Astrocyte of the spinal cord (primary cell): ENCODE results near the gene MGAT5.

Experiments used
- DNase-seq: peaks from one replicate; pipeline ENCODE4 v3.0.0; 2011; ENCODE audit warnings: low read depth, low spot score
- H3K4me3 ChIP-seq: 2 replicates; pipeline ENCODE4 v1.5.1; 2011; ENCODE audit warnings: low read depth, mild to moderate bottlenecking, low read length, moderate library complexity
- in situ Hi-C: cut with HindIII; loops from 2 replicates; pipeline ENCODE4 v1.10.0; 2017; ENCODE audit warnings: low sequenced_read_pairs
- TF ChIP-seq, protein P1 (sequence below): IDR thresholded peaks from 2 replicates; pipeline ENCODE4 v1.5.1; 2012; ENCODE audit warnings: low read depth, mild to moderate bottlenecking, low read length, inconsistent platforms

The MGAT5 gene

DNA sequence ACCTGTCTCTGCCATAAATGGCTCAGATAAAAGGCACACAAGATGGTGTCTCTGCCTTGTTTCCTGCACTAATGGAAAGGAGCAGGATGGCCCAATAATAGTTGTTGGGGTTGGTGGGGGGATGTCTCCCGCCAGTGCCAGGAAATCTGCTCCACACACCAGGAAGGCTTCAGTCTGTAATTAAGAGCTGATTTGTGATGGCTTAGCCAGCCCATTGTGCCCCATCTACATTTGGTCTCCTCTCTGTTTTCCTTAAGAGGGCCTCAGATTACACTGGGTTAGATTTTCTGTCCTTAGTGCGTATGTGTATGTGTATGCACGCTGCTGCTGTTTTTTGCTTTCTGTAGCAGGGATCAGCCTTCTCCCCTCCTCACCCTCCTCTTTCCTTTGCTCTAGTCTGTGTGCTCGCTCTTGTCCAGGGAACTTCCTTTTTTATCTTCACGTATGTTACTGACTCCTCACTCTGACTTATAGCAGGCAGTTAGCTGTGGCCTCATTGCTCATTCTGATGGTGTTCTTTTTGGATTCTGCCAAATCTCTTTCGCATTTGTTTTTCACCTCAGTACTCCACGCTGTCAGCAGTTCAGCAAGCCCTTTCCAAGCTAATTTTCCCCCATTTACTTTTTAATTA lies 33.4 kb upstream of the MGAT5 start:
- DNase-seq: no peak
- TF ChIP-seq, protein P1, sequence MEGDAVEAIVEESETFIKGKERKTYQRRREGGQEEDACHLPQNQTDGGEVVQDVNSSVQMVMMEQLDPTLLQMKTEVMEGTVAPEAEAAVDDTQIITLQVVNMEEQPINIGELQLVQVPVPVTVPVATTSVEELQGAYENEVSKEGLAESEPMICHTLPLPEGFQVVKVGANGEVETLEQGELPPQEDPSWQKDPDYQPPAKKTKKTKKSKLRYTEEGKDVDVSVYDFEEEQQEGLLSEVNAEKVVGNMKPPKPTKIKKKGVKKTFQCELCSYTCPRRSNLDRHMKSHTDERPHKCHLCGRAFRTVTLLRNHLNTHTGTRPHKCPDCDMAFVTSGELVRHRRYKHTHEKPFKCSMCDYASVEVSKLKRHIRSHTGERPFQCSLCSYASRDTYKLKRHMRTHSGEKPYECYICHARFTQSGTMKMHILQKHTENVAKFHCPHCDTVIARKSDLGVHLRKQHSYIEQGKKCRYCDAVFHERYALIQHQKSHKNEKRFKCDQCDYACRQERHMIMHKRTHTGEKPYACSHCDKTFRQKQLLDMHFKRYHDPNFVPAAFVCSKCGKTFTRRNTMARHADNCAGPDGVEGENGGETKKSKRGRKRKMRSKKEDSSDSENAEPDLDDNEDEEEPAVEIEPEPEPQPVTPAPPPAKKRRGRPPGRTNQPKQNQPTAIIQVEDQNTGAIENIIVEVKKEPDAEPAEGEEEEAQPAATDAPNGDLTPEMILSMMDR: no peak

DNA sequence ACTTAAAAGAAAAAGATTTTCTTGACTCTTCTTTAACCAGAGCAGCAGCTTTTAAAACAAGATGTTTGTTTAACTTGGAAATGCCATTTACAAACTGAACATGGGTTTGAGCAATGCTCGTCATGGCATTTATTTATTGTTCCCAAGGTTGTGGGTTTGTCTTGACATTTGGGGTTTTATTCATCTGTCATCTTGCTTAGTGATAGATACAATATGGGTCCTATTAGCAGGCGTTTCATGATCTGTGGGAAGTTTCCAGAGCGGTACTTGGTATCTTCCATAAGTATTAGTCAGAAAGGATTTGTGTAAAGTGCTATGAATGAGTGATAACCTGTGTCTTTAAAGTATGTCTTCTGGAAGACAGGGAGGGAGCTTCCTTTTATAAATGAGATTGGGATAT lies 29.9 kb upstream of the MGAT5 start:
- no peak overlapping the region for H3K4me3 ChIP-seq
- no peak for DNase-seq
- TF ChIP-seq, protein P1: no peak
- in situ Hi-C loops: no loop called here

More for the DNA sequence above, 33.4 kb upstream of the MGAT5 start:
- in situ Hi-C loops: no loop called here
- H3K4me3 ChIP-seq: no peak overlapping the region

DNA sequence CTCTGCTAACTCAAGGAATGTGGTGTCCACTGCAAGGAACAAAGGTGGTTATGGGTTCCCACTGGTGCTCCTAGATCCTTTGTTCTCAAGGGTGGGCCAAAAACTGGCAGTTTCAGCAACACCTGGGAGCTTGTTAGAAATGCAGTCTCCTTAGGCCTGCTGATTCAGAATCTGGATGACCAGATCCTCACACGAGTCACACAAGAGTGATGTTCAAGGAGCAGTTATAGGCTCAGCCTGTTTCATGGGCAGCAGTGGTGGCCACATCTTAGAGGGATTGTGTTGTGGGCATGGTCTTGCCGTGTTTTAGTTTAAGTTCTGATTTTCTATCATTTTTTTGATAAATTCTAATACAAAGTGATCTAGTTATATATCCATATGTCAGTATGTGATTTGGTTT lies 28.7 kb upstream of the MGAT5 start:
- H3K4me3 ChIP-seq: no peak overlapping the region
- in situ Hi-C loops: no loop called here
- DNase-seq: no peak
- TF ChIP-seq, protein P1: no peak

DNA sequence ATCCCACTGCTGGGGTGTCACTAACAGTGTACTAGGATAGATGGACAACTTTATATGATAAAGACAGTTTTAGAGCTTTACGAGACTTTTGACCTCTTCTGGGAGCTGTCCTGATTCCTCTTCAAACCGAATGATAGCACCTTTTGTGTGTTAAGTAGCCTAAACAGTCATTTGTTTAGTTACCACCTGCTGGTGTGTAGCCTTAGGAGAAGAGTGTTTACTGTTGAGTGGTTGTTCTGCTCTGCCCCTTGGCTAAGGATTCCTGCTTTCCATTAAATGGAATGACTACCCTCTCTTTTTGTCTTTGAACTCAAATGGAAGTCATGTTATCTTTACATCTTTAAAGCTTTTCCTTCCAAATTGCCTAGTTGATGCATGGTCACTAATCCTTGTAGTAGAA lies 28.0 kb upstream of the MGAT5 start:
- TF ChIP-seq, protein P1: no peak
- in situ Hi-C loops: no loop called here
- H3K4me3 ChIP-seq: no peak overlapping the region
- no peak for DNase-seq

DNA sequence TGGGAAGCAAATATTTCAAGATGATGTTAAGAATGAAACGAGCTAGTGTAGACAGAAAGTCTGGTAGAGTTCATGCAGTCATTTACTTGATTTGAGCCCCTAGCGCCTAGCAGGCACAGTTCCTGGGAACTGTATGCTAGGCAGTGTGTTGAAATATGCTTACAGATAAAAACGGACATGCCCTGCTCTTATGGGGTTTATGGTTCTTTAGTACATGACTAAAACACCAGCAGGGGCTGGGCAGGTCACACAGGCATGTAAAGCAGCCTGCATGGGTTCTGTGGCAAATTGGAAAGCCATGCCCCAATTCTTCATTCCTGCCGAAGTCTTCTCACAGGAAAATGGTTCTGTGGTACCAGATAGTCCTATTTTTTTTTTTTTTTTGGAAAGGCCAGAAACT lies 27.3 kb upstream of the MGAT5 start:
- DNase-seq: no peak
- TF ChIP-seq, protein P1: no peak
- in situ Hi-C loops: no loop called here
- H3K4me3 ChIP-seq: no peak overlapping the region

DNA sequence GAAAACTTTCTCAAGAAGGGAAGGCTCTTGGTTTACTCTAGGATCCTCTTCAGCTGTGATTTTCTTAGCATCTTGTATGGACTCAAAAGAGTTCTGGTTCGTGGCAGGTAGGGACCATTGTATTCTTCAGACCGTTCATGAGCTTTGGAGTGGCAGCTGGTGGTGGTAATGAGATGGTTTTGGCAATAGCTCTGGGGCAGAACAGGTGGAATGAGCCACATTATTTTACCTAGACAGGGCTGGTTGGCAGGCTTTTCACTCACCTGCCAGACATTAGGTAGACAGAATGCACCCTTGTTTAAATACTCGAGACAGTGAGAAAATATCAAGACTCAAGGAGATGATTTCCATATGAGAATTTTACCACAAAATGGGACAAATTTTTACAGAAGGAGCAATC lies 26.2 kb upstream of the MGAT5 start:
- no peak for DNase-seq
- H3K4me3 ChIP-seq: no peak overlapping the region
- in situ Hi-C loops: no loop called here
- TF ChIP-seq, protein P1: no peak
